T-helper 1 cell (primary cell): Measurements from ENCODE around the gene CABP4.
A peak's percentile ranks its signal among the peaks of the same experiment; 100 is the strongest.

Experiments
- DNase-seq, 5 donors: peaks; one replicate each; pipeline ENCODE4 v3.0.0-alpha.2; 2012 to 2020
- total RNA-seq, 4 donors: gene quantifications; one replicate each; lab custom pipeline; 2026; lab: John Stamatoyannopoulos, UW

CABP4 gene
- 3.3 to 13.7 (median 11.2) reads per million in 4 donors for total RNA-seq

GRCh38 chr11:67455054-67455453, at the start of gene CABP4:
CABP4 (plus strand) TSS chr11:67455354; CDS start chr11:67455424, 70 bp downstream.
- DNase-seq, result no peak

GRCh38 chr11:67405688-67406339, 49.3 kb upstream of the CABP4 start:
- no peak for DNase-seq

- DNase-seq, result no peak
These were observed 48.7 kb upstream of the CABP4 start for GRCh38 chr11:67406420-67406968.

DNA sequence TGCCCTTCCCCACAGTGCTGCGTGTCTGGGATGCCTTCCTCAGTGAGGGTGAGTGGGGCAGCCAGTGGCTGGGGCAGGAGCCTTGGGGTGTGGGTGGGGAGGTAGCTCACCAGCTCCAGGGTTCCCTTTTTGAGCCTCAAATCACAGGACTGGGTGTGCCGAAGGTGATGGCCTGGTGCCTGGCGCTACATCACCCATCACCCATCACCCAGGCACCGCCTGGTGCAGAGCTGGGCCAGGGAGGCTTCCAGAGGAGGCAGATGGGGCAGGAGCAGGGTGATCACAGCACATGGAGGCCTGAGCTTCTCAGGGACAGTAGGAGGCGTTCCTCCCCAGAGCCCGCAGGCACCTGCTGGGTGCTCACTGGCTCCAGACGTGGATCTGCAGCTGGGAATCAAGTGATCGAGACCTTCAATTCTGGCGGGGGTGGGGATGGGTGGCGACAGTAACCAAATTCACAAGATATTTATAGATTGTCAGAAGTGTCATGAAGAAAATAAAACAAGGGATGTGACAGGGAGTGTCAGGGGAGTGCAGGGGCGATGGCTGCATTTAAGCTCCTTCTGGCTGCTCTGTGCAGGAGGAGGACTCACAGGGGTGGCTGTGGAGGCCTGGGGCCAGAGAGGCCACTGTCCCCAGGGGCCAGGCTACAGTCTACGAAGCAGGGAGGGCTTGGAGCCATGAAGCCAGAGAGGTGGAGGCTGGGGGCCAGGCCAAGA, 48.0 kb upstream of the CABP4 start:
- peak in 1 of 5 donors; percentile 39 for DNase-seq

- DNase-seq, result peak in 1 of 5 donors; percentile 47
These were observed 47.4 kb upstream of the CABP4 start for GRCh38 chr11:67407688-67408163.

DNA sequence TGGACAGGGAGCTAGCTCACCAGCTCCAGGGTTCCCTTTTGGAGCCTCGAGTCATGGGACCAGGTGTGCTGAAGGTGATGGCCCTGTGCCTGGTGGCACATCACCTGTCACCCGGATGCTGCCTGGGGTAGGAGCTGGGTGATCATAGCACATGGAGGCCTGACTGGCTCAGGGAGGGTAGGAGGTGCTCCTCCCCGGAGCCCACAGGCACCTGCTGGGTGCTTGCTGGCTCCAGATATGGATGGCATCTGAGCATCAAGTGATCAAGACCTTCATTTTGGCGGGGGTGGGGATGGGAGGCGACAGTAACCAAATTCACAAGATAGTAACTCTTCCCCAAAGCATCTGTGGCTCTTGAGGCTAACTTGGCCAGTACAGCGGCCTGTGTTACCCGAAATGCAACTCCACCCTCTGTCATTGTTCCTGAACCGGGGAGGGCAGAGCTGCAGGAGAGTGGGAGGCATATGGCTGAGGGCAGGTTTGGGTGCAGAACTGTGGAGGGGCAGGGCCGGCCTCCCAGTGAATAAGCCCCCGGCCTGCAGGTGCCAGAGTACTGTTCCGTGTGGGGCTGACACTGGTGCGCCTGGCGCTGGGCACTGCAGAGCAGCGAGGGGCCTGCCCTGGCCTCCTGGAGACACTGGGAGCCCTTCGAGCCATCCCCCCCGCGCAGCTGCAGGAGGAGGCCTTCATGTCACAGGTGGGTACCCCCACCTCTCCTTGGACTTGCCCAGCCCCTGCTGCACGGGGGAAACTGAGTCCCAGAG, 46.5 kb upstream of the CABP4 start:
- peak in 1 of 5 donors; percentile 52 for DNase-seq

GRCh38 chr11:67409261-67409666, 45.9 kb upstream of the CABP4 start:
- peak; percentile 48 to 92 (median 57) for DNase-seq

- no peak for DNase-seq
These were observed 45.3 kb upstream of the CABP4 start for GRCh38 chr11:67409781-67410368.

GRCh38 chr11:67410369-67410831, 44.8 kb upstream of the CABP4 start:
- no peak for DNase-seq

DNA sequence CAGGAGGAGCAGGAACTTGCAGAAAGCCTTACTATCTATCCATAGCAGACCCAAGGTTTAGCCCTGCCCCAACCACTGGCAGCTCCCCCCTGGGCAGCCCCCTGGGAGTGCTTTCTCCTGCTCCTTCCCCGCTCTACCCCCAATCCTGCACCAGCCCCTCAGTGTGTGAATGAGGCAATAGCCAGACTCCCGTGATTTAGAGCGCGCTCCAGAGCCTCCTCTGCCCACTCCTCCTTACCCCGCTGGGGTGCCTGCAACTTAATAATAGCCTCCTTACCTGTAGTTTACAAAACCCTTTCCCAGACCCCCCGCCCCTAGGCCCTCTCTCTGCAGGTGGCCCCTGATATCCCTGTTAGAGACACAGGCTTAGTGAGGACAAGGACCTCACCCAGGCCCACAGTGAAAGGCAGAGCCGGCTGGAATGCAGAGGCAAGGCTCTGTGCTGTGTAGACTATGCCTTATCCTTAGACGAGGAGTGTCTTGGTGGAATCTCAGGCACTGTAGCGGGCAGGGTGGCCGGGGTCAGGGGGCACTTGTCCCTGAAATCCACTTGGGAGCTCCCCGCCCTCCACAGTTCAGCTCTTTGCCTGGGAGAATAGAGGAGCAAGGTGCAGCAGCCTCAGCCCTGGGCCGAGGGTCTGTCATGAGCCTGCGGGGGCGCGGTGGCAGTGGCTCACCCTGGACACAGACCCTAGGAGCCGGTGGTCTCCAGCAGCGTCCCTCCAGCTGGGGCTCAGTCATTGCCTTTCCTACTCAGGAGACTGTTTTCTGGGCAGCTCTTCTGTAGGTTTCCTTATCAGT, 44.0 kb upstream of the CABP4 start:
- DNase-seq, result no peak

GRCh38 chr11:67411785-67412152, 43.4 kb upstream of the CABP4 start:
- DNase-seq, result no peak

DNA sequence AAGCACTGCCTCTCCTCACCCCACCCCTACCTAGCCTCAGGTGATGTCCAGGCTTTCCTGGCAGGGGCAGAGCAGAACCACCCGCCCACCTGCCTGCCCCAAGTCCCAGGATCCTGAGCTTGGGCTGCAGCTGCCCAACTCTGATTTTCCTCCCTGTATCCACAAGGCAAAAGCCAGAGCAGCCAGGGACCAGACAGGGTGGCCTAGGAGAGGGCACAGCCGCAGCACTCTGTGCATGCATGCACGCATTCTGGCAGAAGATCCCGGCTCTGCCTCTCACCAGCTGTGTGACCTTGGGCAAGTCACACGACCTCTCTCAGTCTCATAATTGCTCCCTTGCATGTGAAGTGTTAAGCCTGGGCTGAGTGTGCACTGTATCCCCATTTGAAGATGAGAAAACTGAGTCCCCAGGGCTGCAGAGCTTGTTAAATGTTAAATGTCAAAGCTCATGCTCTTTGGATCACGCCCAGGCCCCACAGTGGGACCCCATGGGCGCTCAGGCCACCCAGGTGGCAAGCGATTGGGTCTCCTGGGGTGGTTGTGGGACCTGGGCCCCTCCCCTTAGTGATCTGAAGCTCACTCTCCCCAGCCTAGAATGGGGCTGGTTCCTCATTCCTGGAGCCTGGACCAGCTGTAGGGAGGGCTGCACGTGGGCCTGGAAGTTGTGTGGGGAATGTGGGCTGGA, 42.5 kb upstream of the CABP4 start:
- DNase-seq, result no peak

DNA sequence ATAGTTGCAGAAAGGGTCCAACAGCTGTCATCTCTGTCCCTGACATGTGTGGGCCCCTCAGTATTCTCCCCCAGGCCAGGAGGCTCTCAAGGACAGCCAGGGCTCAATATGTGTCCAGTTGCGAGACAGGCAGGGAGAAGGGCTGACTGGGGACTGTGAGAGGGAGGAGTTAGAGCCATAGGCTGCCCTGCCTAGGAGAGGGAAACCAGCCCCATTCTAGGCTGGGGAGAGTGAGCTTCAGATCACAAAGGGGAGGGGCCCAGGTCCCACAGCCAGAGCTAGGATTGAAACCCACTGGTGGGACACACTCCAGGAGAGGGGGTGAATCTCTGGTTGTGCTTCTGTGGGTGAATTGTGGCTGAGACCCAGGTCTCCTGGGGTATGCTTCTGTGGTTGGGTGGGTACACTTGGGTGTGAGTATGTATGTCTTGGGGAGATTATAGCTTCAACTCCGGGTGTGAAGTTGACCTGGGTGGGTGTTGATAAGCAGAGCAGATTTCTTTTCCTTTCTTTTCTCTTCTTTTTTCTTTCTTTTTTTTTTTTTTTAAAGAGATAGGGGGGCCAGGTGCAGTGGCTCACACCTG, 41.8 kb upstream of the CABP4 start:
- no peak for DNase-seq

DNA sequence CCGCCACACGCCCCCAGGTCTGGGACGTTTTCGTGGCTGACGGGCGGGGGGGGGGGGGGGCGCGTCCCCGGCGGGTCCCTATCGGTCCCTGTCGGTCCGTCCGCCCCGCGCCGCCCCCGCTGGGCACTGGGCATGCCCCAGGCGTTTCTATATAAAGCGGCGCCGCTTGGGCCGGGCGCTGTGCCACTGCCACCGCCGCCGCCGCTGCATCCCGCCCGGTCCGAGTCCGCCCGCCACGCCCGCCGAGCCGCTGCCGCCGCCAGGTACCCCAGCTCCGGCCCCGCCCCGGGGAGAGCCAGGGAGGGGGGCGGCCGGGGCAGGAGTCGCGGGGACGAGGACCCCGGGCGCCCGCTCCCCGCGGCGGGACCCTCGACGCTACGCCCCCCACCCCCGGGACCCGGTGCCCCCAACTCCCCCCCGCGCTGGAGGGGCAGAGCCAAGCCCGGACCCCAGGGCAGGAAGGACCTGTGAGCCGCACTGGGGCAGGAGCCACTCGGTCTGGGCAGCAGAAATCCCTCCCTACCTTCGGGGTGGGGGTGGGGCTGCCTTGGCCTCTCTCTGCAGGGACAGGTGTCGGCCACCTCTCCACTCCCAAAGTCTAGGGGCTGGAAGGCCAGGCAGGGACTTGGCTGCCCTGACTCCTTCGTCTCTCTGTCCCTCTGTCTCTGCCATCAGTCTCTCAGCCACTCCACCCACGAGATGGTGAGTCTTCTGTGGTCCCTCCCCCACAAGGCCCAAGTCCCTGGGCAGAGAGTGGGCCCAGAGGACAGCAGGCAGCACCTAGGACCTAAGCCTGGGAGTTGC, 39.5 kb upstream of the CABP4 start, which contains the start of gene CARNS1:
CARNS1 (plus strand) TSS at position 178 of the 804 bp plus-strand sequence; CDS start at position 700, 522 bp downstream.
- DNase-seq, result no peak

- peak; percentile 63 to 81 (median 76) for DNase-seq
These were observed 38.5 kb upstream of the CABP4 start for GRCh38 chr11:67416416-67417335.

DNA sequence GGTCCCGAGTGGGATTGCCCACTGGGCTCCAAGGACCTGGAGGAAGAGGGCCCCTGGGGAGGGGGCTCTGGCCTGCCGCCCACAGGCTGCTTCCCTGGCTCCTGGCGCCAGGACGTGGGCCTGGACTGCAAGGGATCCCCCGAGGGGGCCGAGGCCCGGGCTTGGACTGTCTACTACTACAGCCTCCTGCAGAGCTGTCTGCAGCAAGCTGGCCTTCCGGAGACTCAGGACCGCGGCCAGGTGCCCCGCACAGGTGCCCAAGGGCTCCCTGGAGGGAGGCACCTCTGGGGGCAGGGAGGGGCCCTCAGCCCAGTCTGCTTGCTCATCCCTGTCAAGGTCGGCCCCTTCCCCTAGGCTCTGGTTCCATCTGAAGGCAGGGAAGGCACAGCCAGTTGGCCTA, 37.7 kb upstream of the CABP4 start:
- no peak for DNase-seq

DNA sequence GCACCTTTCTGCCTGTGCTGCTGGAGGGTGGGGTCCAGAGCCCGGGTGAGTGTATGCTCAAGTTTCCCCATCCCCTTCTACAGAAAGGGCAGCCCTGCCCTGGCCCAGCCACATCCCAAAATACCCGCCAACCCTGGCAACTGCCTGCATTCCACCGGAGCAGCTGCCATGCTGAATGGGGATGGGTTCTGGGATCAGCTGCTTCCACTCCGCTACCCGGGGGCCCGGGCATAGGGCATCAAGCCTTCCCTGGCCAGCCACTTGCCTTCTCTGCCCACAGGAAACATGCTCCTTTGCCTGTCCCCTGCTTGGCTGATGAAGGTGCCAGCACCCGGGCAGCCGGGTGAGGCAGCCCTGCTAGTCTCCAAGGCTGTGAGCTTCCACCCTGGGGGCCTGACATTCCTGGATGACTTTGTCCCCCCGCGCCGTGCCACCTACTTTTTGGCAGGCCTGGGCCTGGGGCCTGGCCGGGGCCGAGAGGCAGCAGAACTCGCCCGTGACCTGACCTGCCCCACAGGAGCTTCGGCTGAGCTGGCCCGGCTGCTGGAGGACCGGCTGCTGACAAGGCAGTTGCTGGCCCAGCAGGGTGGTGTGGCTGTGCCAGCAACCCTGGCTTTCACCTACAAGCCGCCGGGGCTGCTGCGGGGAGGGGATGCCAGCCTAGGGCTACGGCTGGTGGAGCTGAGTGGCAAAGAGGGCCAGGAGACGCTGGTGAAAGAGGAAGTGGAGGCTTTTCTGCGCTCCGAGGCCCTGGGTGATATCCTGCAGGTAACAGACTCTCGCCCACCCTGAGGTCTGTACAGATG, 36.5 kb upstream of the CABP4 start:
- no peak for DNase-seq
